SK-N-MC (cell line): Measurements from ENCODE around the gene PCSK2.

Experiments used
- EZH2 ChIP-seq: fragments of 200-600 bp; sonication (generic); IDR thresholded peaks from one replicate; pipeline ENCODE4 v1.6.1; 2017; ENCODE audit warnings: antibody characterized with exemption
- FOXP2 ChIP-seq: optimal IDR thresholded peaks from 2 replicates; pipeline ENCODE3; 2011; ENCODE audit warnings: mild to moderate bottlenecking, moderate library complexity; ENCODE audit not compliant: insufficient read depth; ENCODE audit errors: extremely low read length, control extremely low read depth

DNA sequence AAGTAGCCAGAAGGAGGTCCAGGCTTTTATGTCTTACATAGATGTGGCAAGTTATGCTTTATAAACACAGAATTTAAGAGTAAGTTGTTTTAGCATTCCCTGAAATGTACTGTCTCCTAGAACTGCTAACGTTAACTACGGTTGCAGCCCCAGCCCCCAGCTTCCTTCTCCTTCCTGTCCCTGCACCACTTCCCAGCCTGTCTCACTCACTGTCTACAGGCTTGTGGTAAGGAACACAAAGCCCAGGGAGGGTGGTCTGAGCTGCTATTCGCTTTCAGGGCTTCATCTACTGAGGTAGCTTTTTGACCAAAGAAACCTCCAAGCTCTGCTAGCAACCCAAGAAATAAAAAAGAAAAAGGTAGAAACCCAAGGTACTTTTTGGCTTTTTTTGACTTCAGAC lies 35.9 kb downstream of the PCSK2 start:
- TF ChIP-seq FOXP2, result no peak
- TF ChIP-seq EZH2, result no peak
